ENCODE results near the gene CRYBA4. TPM values are rescaled to one million over a fixed set of nuclear protein-coding genes. Genes with fewer than 3 reads are reported as not detected.

Gene CRYBA4
- total RNA-seq (2012; rRNA removed), result not detected in 2 replicates

GRCh38 chr22:26621663-26622062 is at the start of gene CRYBA4:
TSS of gene CRYBA4 (plus strand) at chr22:26621963. CDS start at chr22:26622597, 634 bp downstream.
- no peaks in the 10 kb centered on the region for H3K36me3 ChIP-seq (ENCODE audit: insufficient read depth, low read length)
- H3K27me3 ChIP-seq (ENCODE audit: control insufficient read depth, insufficient read depth, low read length), result peaks cover 42% of the 10 kb centered on the region
- no peak within 1 kb of the TSS for H3K4me3 ChIP-seq (ENCODE audit: low read length)
- H3K9me3 ChIP-seq (replicated peaks; ENCODE audit: low read length), result no peaks in the 10 kb centered on the region
- H3K9ac ChIP-seq (ENCODE audit: low read depth, low read length), result no peak within 1 kb of the TSS
- H3K4me2 ChIP-seq (ENCODE audit: low read length), result no peak within 1 kb of the TSS
- no peaks in the 10 kb centered on the region for H3K4me1 ChIP-seq (ENCODE audit: control insufficient read depth, insufficient read depth, low read length)

- Histone ChIP-seq H3K9me3 (replicated peaks; ENCODE audit: low read length) (no peaks in the 10 kb centered on the region), H3K27me3 (ENCODE audit: control insufficient read depth, insufficient read depth, low read length) (no peaks in the 10 kb centered on the region), H3K9ac (ENCODE audit: low read depth, low read length) (no peak overlapping the region), H3K4me3 (ENCODE audit: low read length) (no peak overlapping the region), H3K36me3 (ENCODE audit: insufficient read depth, low read length) (no peaks in the 10 kb centered on the region), H3K4me2 (ENCODE audit: low read length) (no peak overlapping the region), H3K4me1 (ENCODE audit: control insufficient read depth, insufficient read depth, low read length) (peaks cover 3% of the 10 kb centered on the region)
These were observed 48.6 kb upstream of the CRYBA4 start for GRCh38 chr22:26573026-26573662.

GRCh38 chr22:26574001-26574723 is 47.6 kb upstream of the CRYBA4 start:
- H3K27me3 ChIP-seq (ENCODE audit: control insufficient read depth, insufficient read depth, low read length), result no peaks in the 10 kb centered on the region
- H3K4me1 ChIP-seq (ENCODE audit: control insufficient read depth, insufficient read depth, low read length), result peaks cover 3% of the 10 kb centered on the region
- H3K9ac ChIP-seq (ENCODE audit: low read depth, low read length), result no peak overlapping the region
- no peak overlapping the region for H3K4me3 ChIP-seq (ENCODE audit: low read length)
- no peaks in the 10 kb centered on the region for H3K9me3 ChIP-seq (replicated peaks; ENCODE audit: low read length)
- H3K4me2 ChIP-seq (ENCODE audit: low read length), result no peak overlapping the region
- H3K36me3 ChIP-seq (ENCODE audit: insufficient read depth, low read length), result no peaks in the 10 kb centered on the region

- H3K4me2 ChIP-seq (ENCODE audit: low read length), result no peak overlapping the region
- H3K36me3 ChIP-seq (ENCODE audit: insufficient read depth, low read length), result no peaks in the 10 kb centered on the region
- H3K4me3 ChIP-seq (ENCODE audit: low read length), result no peak overlapping the region
- H3K4me1 ChIP-seq (ENCODE audit: control insufficient read depth, insufficient read depth, low read length), result peaks cover 3% of the 10 kb centered on the region
- H3K9ac ChIP-seq (ENCODE audit: low read depth, low read length), result no peak overlapping the region
- no peaks in the 10 kb centered on the region for H3K27me3 ChIP-seq (ENCODE audit: control insufficient read depth, insufficient read depth, low read length)
- H3K9me3 ChIP-seq (replicated peaks; ENCODE audit: low read length), result no peaks in the 10 kb centered on the region
These were observed 45.6 kb upstream of the CRYBA4 start for GRCh38 chr22:26576026-26576680.

GRCh38 chr22:26577081-26577480 is 44.7 kb upstream of the CRYBA4 start:
- Histone ChIP-seq H3K27me3 (ENCODE audit: control insufficient read depth, insufficient read depth, low read length) (no peaks in the 10 kb centered on the region), H3K36me3 (ENCODE audit: insufficient read depth, low read length) (peaks cover 5% of the 10 kb centered on the region), H3K4me2 (ENCODE audit: low read length) (no peak overlapping the region), H3K4me3 (ENCODE audit: low read length) (no peak overlapping the region), H3K9me3 (replicated peaks; ENCODE audit: low read length) (no peaks in the 10 kb centered on the region), H3K9ac (ENCODE audit: low read depth, low read length) (no peak overlapping the region), H3K4me1 (ENCODE audit: control insufficient read depth, insufficient read depth, low read length) (peaks cover 3% of the 10 kb centered on the region)

GRCh38 chr22:26579331-26579886 is 42.4 kb upstream of the CRYBA4 start:
- Histone ChIP-seq H3K9ac (ENCODE audit: low read depth, low read length) (no peak overlapping the region), H3K4me2 (ENCODE audit: low read length) (no peak overlapping the region), H3K4me1 (ENCODE audit: control insufficient read depth, insufficient read depth, low read length) (peaks cover 7% of the 10 kb centered on the region), H3K36me3 (ENCODE audit: insufficient read depth, low read length) (peaks cover 8% of the 10 kb centered on the region), H3K9me3 (replicated peaks; ENCODE audit: low read length) (no peaks in the 10 kb centered on the region), H3K27me3 (ENCODE audit: control insufficient read depth, insufficient read depth, low read length) (no peaks in the 10 kb centered on the region), H3K4me3 (ENCODE audit: low read length) (no peak overlapping the region)

GRCh38 chr22:26580240-26580962 is 41.4 kb upstream of the CRYBA4 start:
- Histone ChIP-seq H3K4me1 (ENCODE audit: control insufficient read depth, insufficient read depth, low read length) (peaks cover 17% of the 10 kb centered on the region), H3K27me3 (ENCODE audit: control insufficient read depth, insufficient read depth, low read length) (no peaks in the 10 kb centered on the region), H3K4me3 (ENCODE audit: low read length) (no peak overlapping the region), H3K36me3 (ENCODE audit: insufficient read depth, low read length) (peaks cover 8% of the 10 kb centered on the region), H3K9ac (ENCODE audit: low read depth, low read length) (no peak overlapping the region), H3K4me2 (ENCODE audit: low read length) (no peak overlapping the region), H3K9me3 (replicated peaks; ENCODE audit: low read length) (no peaks in the 10 kb centered on the region)

- Histone ChIP-seq H3K9me3 (replicated peaks; ENCODE audit: low read length) (no peaks in the 10 kb centered on the region), H3K4me2 (ENCODE audit: low read length) (no peak overlapping the region), H3K36me3 (ENCODE audit: insufficient read depth, low read length) (peaks cover 8% of the 10 kb centered on the region), H3K4me1 (ENCODE audit: control insufficient read depth, insufficient read depth, low read length) (peaks cover 18% of the 10 kb centered on the region), H3K4me3 (ENCODE audit: low read length) (no peak overlapping the region), H3K27me3 (ENCODE audit: control insufficient read depth, insufficient read depth, low read length) (no peaks in the 10 kb centered on the region), H3K9ac (ENCODE audit: low read depth, low read length) (no peak overlapping the region)
These were observed 40.7 kb upstream of the CRYBA4 start for GRCh38 chr22:26581026-26581425.

- H3K4me2 ChIP-seq (ENCODE audit: low read length), result no peak overlapping the region
- peaks cover 8% of the 10 kb centered on the region for H3K36me3 ChIP-seq (ENCODE audit: insufficient read depth, low read length)
- no peaks in the 10 kb centered on the region for H3K9me3 ChIP-seq (replicated peaks; ENCODE audit: low read length)
- H3K4me1 ChIP-seq (ENCODE audit: control insufficient read depth, insufficient read depth, low read length), result peaks cover 19% of the 10 kb centered on the region
- H3K9ac ChIP-seq (ENCODE audit: low read depth, low read length), result no peak overlapping the region
- no peak overlapping the region for H3K4me3 ChIP-seq (ENCODE audit: low read length)
- H3K27me3 ChIP-seq (ENCODE audit: control insufficient read depth, insufficient read depth, low read length), result no peaks in the 10 kb centered on the region
These were observed 40.1 kb upstream of the CRYBA4 start for GRCh38 chr22:26581633-26582168.

GRCh38 chr22:26584010-26584409 is 37.8 kb upstream of the CRYBA4 start:
- no peaks in the 10 kb centered on the region for H3K27me3 ChIP-seq (ENCODE audit: control insufficient read depth, insufficient read depth, low read length)
- H3K4me2 ChIP-seq (ENCODE audit: low read length), result no peak overlapping the region
- peaks cover 8% of the 10 kb centered on the region for H3K36me3 ChIP-seq (ENCODE audit: insufficient read depth, low read length)
- H3K4me3 ChIP-seq (ENCODE audit: low read length), result no peak overlapping the region
- no peaks in the 10 kb centered on the region for H3K9me3 ChIP-seq (replicated peaks; ENCODE audit: low read length)
- no peak overlapping the region for H3K9ac ChIP-seq (ENCODE audit: low read depth, low read length)
- H3K4me1 ChIP-seq (ENCODE audit: control insufficient read depth, insufficient read depth, low read length), result peaks cover 29% of the 10 kb centered on the region

All from skeletal muscle satellite cell (primary cell).